Pancreas (tissue), 10 donors: Measurements from ENCODE around the gene HBS1L. TPM values are rescaled to one million over a fixed set of nuclear protein-coding genes. Genes with fewer than 3 reads are reported as not detected.

Experiments
- ATAC-seq, 4 donors: fragments of 200-7000 bp; cut with Tn5 transposase; one replicate each; pipeline versions ENCODE4 v1.8.0 to v1.9.1; 2020; ENCODE audit warnings: mild to moderate bottlenecking in 4 of 4, moderate library complexity in 4 of 4
- DNase-seq, 6 donors: peaks; one replicate each; pipeline ENCODE4 v3.0.0-alpha.2; 2020
- FAIRE-seq: peaks from 2 replicates; lab custom pipeline; 2012; peaks lifted over from hg19 to GRCh38; lab: Jason Lieb, UNC
- H3K27ac ChIP-seq, 4 donors: fragments of 200-600 bp; sonication (generic); 1 replicate in 3 of 4; 2 replicates in 1 of 4; pipeline versions ENCODE4 v1.5.0 to v1.8.0; 2020
- H3K27me3 ChIP-seq, 4 donors: fragments of 200-600 bp; one replicate each; pipeline ENCODE4 v1.8.0; 2021
- H3K36me3 ChIP-seq, 3 donors: fragments of 200-600 bp; sonication (generic) in 1 of 3; one replicate each; pipeline versions ENCODE4 v1.5.0 to v1.8.0; 2020 to 2021
- H3K4me1 ChIP-seq, 3 donors: fragments of 200-600 bp; one replicate each; pipeline ENCODE4 v1.8.0; 2021
- H3K4me3 ChIP-seq, 4 donors: fragments of 200-600 bp; sonication (generic) in 2 of 4; one replicate each; pipeline versions ENCODE4 v1.5.0 to v1.8.0; 2020 to 2021
- H3K9me3 ChIP-seq, 4 donors: fragments of 200-600 bp; one replicate each; pipeline ENCODE4 v1.8.0; 2021
- CTCF ChIP-seq, 4 donors: fragments of 200-600 bp; sonication (generic) in 3 of 4; IDR thresholded peaks; one replicate each; pipeline versions ENCODE4 v1.5.0 to v1.8.0; 2021; ENCODE audit warnings: antibody characterized with exemption in 4 of 4
- WGBS, 2 donors: extraction: QIAGEN DNeasy Blood & Tissue Kit; methylation state at CpG; one replicate each; pipeline ENCODE4 v1.1.7; 2013; 5-methylcytosine and 5-hydroxymethylcytosine counted together
- intact Hi-C, 3 donors: fragments of 100-400 bp; cut with DNase I; formaldehyde crosslinking; loops; one replicate each; pipeline versions ENCODE4 v1.11.1 to v1.14.2; 2022
- polyA plus RNA-seq, 2 donors: library from polyadenylated mRNA; stranded (reverse); fragments of 200-250 nt; gene quantifications; one replicate each; pipeline ENCODE4 v1.2.3, GENCODE V29; 2013
- total RNA-seq, 6 donors: library from RNA; stranded (reverse); fragmentation: NEBNext Ultra II Directional in 4 of 6; extraction: Animal tissue kit (Norgen Biotek cat#: 25700) in 4 of 6; gene quantifications; one replicate each; pipeline versions ENCODE4 v1.2.1 to v1.2.4, GENCODE V29; 2021 to 2023
- donor health status: healthy with polysubstance abuse.
- donor health status: DM: no; HTN: no; CAD: no; lungs with moderate emphysema.
- donor health status: DM: no; HTN: no; CAD: no.
- donor health status: control.
- donor health status: control.
- donor health status: Bipolar disorder and iron deficiency.
- donor health status: DM: yes; HTN: yes; CAD: no.
- donor health status: DM: no; HTN: no; CAD: no.
- donor health status: DM: no; HTN: no; CAD: no.
- donor health status: DM: yes; HTN: yes; CAD: no.

Gene HBS1L
- total RNA-seq, result 10 to 100 TPM; 36.0 to 41.5 (median 40.6) TPM
- polyA plus RNA-seq, result 10 to 100 TPM; 10.3 to 18.0 TPM

GRCh38 chr6:135054569-135055498 lies at the start of gene HBS1L:
TSS of gene HBS1L (minus strand) at chr6:135054822. CDS start at chr6:135054691, 131 bp downstream.
- peaks cover 0 to 8% (median 0%) of the 10 kb centered on the region in 3 donors for H3K4me1 ChIP-seq
- 9 to 13% methylated on average over 53 of the region's 53 CpGs for WGBS, 2 donors
- peak within 1 kb of the TSS; percentile 70 to 95 (median 90) for H3K4me3 ChIP-seq
- no peaks in the 10 kb centered on the region for H3K27me3 ChIP-seq
- DNase-seq (peak; percentile 97 to 99 (median 98)), FAIRE-seq (peak; percentile 63), ATAC-seq (peak; percentile 98 to 100 (median 100))
- H3K27ac ChIP-seq, result peak within 1 kb of the TSS; percentile 62 to 88 (median 80)
- intact Hi-C loops, result no loop called here
- no peaks in the 10 kb centered on the region for H3K36me3 ChIP-seq
- no peaks in the 10 kb centered on the region for H3K9me3 ChIP-seq
- TF ChIP-seq CTCF (IDR thresholded peaks at IDR 0.05), result no peak

- Histone ChIP-seq H3K4me3 (no peak overlapping the region), H3K27me3 (no peaks in the 10 kb centered on the region), H3K9me3 (no peaks in the 10 kb centered on the region), H3K36me3 (no peaks in the 10 kb centered on the region), H3K27ac (no peak overlapping the region), H3K4me1 (no peaks in the 10 kb centered on the region)
- no peak for FAIRE-seq
- 79 to 85% methylated on average over 4 of the region's 4 CpGs for WGBS, 2 donors
- TF ChIP-seq CTCF (IDR thresholded peaks at IDR 0.05), result no peak
- intact Hi-C loops, result no loop called here
- no peak for DNase-seq
- no peak for ATAC-seq
These were observed 49.6 kb upstream of the HBS1L start for GRCh38 chr6:135104199-135104598.

GRCh38 chr6:135102191-135102590 lies 47.6 kb upstream of the HBS1L start:
- Histone ChIP-seq H3K36me3 (no peaks in the 10 kb centered on the region), H3K4me1 (no peaks in the 10 kb centered on the region), H3K9me3 (no peaks in the 10 kb centered on the region), H3K27ac (no peak overlapping the region), H3K27me3 (no peaks in the 10 kb centered on the region), H3K4me3 (no peak overlapping the region)
- TF ChIP-seq CTCF (IDR thresholded peaks at IDR 0.05), result no peak
- DNase-seq (no peak), ATAC-seq (no peak), FAIRE-seq (no peak)
- intact Hi-C loops, result no loop called here

- 76 to 79% methylated on average over 5 of the region's 5 CpGs for WGBS, 2 donors
- DNase-seq (no peak), ATAC-seq (no peak), FAIRE-seq (no peak)
- no peak for TF ChIP-seq CTCF (IDR thresholded peaks at IDR 0.05)
- Histone ChIP-seq H3K4me3 (no peak overlapping the region), H3K4me1 (no peaks in the 10 kb centered on the region), H3K27ac (no peak overlapping the region), H3K27me3 (no peaks in the 10 kb centered on the region), H3K36me3 (no peaks in the 10 kb centered on the region), H3K9me3 (no peaks in the 10 kb centered on the region)
- intact Hi-C loops, result no loop called here
These were observed 42.5 kb upstream of the HBS1L start for GRCh38 chr6:135097172-135097571.
